OCI-M2 (cell line): ENCODE measurements around the gene ARFGAP3.

Experiments
- DNase-seq: peaks from one replicate; lab custom pipeline; 2025; ENCODE audit not compliant: unreplicated experiment; lab: John Stamatoyannopoulos, UW

ARFGAP3 gene

DNA sequence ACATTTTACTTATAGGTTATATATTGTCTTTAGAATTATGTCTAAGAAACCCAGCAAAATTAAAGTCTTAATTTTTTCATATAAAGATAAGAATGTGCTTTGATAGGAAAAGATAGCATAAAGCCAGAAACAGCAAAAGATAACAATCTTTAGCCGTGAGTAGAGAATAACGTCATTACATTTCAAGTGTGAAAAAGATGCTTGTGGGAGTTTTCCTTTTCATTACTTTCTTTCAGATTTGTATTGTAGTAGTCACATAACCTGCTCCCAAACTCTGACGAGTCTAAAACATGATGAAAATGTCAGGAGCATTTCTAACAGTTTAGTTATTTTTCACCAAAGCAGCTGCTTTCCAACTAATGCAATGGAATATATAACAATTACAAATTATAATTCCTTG is 31.3 kb downstream of the ARFGAP3 start:
- no peak for DNase-seq

DNA sequence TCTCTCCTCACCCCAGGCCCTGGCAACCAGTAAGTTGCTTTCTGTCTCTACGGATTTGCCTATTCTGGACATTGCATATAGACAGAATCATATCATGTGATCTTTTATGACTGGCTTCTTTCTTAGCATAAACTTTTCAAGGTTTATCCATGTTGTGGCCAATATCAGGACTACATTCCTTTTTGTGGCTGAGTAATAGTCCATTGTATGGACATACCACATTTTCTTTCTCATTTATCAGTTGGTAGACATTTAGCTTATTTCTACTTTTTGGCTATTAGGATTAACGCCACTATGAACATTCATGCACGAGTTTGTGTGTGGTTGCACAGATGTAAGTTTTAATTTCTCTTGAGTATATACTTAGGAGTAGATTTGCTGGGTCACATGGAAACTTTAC is 35.7 kb downstream of the ARFGAP3 start:
- DNase-seq, result no peak

- no peak for DNase-seq
Measured at GRCh38 chr22:42820045-42820763, 36.9 kb downstream of the ARFGAP3 start.

- DNase-seq, result no peak
Measured at GRCh38 chr22:42819412-42820044, 37.5 kb downstream of the ARFGAP3 start.

DNA sequence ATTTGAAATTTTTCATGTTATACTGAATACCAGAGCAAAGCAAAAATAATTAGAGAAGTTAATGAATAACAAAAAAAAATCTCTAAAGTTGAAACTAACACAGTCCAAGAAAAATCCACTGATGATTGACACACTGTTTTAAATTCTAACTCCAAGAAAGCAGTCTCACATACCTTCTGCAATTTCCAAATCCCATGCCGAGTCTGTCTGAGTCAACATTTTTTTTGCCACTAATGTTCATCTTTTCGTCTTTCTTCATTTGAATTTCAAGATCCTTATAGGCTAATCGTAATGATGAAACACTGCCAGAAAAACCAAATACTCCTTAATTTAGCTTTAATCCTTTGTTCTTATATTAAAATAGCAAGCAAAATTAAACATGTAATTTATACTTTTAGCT is 39.5 kb downstream of the ARFGAP3 start:
- no peak for DNase-seq

GRCh38 chr22:42816336-42816735 is 40.7 kb downstream of the ARFGAP3 start:
- no peak for DNase-seq

- no peak for DNase-seq
Measured at GRCh38 chr22:42814616-42815015, 42.5 kb downstream of the ARFGAP3 start.

DNA sequence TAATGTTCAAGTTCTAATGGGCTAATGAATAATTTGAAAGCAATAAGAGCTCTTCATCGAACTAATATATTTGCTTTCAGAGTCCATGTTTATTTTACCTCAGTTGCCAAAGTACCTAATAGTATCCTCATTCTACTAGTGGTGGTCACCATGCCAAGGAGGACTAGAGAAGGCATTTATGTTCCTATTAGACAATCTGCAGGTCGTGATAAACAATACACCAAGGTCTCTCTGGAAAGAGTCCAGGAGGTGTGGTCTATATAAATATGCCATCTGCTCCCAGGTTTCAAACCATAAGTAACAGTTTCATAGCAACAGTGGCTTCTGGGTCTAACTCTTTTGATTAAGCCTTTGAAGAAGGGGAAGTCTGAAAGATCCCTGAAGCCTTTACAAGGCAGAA is 42.9 kb downstream of the ARFGAP3 start:
- DNase-seq, result no peak

DNA sequence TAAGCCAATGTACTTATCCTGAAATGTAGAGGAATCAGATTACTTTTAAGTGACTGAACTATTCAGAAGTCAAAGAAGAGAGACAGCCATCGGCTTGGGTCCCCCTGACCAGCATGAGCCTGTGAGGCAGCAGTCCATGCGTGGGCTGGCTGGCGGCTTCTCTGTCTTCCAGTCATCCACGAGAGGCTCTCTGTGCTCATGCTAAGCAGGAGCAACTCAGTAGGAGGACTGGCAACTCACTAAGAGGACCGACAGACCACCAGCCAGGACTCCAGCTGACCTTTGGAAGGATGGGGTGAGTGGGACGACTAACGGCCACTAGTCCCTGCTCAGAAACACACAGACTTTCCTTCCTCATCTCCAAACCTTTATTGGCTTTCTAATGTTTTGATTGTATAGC is 43.6 kb downstream of the ARFGAP3 start:
- no peak for DNase-seq

- DNase-seq, result no peak
Measured at GRCh38 chr22:42811459-42811858, 45.6 kb downstream of the ARFGAP3 start.

DNA sequence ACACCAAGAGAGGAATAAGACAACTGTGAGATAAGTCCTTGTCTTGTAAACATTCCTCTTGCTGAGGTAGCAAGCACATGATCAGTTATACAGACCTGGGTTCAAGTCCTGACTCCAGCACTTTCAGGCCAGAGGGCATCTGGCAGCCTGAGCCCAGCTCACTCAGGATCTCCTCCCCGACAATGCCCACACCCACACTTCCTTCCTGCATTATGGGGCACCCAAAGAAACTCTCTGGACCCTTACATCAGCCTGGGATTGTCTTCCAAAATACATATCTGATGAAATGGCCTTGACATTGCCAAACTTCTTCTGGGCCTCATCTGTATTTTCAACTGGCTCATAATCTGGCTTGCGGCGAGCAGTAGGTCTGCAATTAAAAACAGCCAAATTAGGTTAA is 48.6 kb downstream of the ARFGAP3 start:
- no peak for DNase-seq

DNA sequence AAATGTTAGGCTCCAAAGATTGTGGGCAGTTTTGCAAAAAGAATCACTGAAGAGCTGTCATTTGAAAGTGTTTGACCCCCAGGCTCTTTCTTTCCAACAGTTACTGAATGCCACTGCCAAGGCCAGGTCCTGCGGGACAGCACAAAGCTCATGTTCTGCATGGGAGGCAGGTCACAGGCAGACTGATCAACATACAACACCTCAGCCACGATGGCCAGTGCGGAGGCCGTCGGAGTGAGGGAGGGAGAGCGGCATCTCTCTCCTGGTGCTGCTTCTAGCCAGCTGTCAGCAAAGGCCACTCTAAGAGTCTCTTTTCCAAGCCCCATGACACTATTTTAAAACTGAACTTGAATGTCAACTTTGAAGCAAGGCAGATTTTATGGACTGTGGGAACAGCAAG is 49.9 kb downstream of the ARFGAP3 start:
- no peak for DNase-seq

DNA sequence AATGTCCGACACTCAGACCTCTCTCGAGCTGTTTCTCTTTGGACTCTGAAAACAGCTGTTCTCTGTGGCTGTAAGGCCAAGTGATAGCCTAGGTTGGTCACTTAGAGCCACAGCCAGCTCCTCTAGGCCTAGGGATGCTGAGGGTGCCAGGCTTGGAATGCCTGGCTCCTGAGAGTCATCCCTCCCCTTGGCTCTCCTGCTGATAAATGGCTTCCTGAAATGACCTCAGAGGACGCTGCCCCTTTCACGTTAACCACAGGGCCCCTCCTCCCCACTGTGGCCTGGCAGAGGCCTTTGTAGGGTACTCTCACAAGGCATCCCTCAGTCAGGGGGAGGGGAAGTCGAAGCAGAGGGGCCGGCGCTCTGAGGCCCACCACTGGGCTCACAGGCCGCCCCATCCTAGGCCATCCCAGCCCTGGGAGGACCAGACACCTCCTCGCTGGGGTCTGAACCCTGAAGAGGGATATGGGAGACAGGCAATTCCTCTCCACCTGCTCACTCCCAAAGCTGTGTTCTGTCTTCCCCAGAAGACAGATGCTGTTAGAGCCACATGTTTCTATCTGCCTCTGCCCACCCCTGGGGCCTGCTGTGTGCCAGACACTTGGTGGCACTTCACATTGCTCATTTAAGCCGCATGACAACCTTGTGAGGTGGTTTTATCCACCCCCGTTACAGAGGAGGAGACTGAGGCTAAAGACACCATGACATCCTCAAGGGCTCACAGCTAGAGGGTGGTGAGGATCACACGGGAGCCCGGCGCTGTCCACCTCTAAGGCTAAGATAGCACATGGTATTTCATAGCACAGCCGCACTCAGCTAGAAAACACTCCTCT is 50.9 kb downstream of the ARFGAP3 start:
- no peak for DNase-seq

GRCh38 chr22:42805016-42805997 is 51.8 kb downstream of the ARFGAP3 start:
- DNase-seq, result no peak

DNA sequence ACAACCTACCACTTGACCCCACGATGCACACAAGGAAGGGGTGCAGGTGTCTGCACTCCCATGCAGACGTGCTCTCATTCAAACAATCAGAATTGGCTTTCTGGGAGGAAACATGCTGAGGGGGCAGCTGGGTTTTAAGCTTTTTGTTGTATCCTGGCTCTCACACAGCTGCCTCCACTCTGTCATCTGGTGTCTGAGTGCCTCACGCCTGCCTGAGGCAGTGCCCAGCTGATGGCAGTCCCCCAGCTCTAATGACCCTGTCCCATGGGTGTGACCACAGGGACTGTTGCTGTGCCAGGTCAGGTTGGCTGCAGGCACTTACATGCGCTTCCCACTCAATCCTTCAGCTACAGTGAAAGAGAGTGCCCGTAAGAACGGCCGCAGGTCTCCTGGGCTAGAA is 53.7 kb downstream of the ARFGAP3 start:
- no peak for DNase-seq

- no peak for DNase-seq
Measured at GRCh38 chr22:42801252-42802080, 55.6 kb downstream of the ARFGAP3 start.

- no peak for DNase-seq
Measured at GRCh38 chr22:42800451-42801251, 56.4 kb downstream of the ARFGAP3 start.

DNA sequence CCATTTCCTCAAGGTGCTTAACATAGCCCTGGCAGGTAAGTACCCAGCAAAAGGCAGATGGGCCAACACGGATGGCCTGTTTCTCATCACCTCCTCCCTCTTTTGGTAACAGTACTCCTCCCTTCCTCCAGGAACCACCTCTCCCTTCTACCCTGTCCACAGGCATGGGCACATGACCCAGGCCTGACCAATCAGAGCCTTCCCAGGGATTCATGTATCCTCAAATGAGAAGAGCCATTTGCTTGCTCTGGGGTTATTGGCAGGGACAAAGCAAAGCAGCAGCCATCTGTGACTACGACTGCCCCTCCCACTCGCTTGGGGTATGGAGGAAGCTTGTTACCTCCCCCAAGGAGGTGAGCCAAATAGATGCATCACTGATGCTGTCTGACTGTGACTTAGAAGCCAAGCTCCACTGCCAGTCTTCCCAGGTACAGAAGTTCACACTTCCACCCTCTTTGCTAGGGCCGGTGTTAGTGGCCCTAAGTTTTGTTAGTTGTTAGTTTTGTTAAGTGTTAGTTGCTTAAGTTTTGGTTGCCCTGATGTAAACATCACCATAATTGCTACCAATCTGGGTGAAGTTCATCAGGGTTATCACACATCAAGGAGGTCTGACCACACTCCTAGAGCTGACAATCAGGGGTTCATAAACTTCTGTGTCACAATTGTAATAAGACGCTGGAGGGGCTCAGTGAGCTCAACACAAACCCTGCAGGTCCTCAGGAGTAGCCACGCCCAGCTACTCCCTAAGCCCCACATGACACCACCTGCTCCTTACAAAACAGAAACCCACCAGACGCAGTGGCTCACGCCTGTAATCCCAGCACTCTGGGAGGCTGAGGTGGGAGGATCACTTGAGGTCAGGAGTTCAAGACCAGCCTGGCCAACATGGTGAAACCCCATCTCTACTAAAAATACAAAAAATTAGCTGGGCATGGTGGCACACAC is 57.3 kb downstream of the ARFGAP3 start:
- DNase-seq, result no peak
